GM21723 (cell line): ENCODE data around the gene RNF44.

Source experiments
- ATAC-seq: cut with Tn5 transposase; IDR thresholded peaks from one replicate; pipeline ENCODE4 v1.9.1; 2021; ENCODE audit warnings: mild to moderate bottlenecking, moderate library complexity; ENCODE audit not compliant: unreplicated experiment

The RNF44 gene

GRCh38 chr5:176524987-176525386 lies 12.2 kb downstream of the RNF44 start:
- no peak for ATAC-seq

- no peak for ATAC-seq
Measured at GRCh38 chr5:176524138-176524537, 13.1 kb downstream of the RNF44 start.

GRCh38 chr5:176521699-176522263 lies 15.4 kb downstream of the RNF44 start:
- no peak for ATAC-seq

GRCh38 chr5:176521286-176521685 lies 15.9 kb downstream of the RNF44 start:
- no peak for ATAC-seq

GRCh38 chr5:176519810-176520720 lies 17.1 kb downstream of the RNF44 start:
- ATAC-seq, result no peak

- ATAC-seq, result no peak
Measured at GRCh38 chr5:176517053-176517661, 20.0 kb downstream of the RNF44 start.

GRCh38 chr5:176515396-176515795 lies 21.8 kb downstream of the RNF44 start:
- no peak for ATAC-seq

- ATAC-seq, result no peak
Measured at GRCh38 chr5:176514244-176514950, 22.8 kb downstream of the RNF44 start.

GRCh38 chr5:176513788-176514187 lies 23.4 kb downstream of the RNF44 start:
- no peak for ATAC-seq

GRCh38 chr5:176508603-176509002 lies 28.6 kb downstream of the RNF44 start:
- ATAC-seq, result no peak

GRCh38 chr5:176507911-176508310 lies 29.3 kb downstream of the RNF44 start:
- no peak for ATAC-seq

- no peak for ATAC-seq
Measured at GRCh38 chr5:176503496-176503895, 33.7 kb downstream of the RNF44 start.

GRCh38 chr5:176501333-176501732 lies 35.9 kb downstream of the RNF44 start:
- no peak for ATAC-seq

GRCh38 chr5:176500511-176500910 lies 36.7 kb downstream of the RNF44 start:
- no peak for ATAC-seq

GRCh38 chr5:176499273-176499672 lies 37.9 kb downstream of the RNF44 start:
- ATAC-seq, result no peak

- ATAC-seq, result no peak
Measured at GRCh38 chr5:176497852-176498251, 39.4 kb downstream of the RNF44 start.

GRCh38 chr5:176492431-176492830 lies 44.8 kb downstream of the RNF44 start:
- no peak for ATAC-seq

GRCh38 chr5:176491901-176492300 lies 45.3 kb downstream of the RNF44 start:
- ATAC-seq, result no peak

GRCh38 chr5:176491101-176491502 lies 46.1 kb downstream of the RNF44 start:
- ATAC-seq, result no peak

- no peak for ATAC-seq
Measured at GRCh38 chr5:176490301-176490700, 46.9 kb downstream of the RNF44 start.

- ATAC-seq, result no peak
Measured at GRCh38 chr5:176489077-176489476, 48.1 kb downstream of the RNF44 start.
